Astrocyte (in vitro differentiated cells and primary cell): ENCODE measurements around the gene MIA3. TPM values are rescaled to one million over a fixed set of nuclear protein-coding genes. Genes with fewer than 3 reads are reported as not detected.

Experiments
- DNase-seq: peaks from one replicate; pipeline ENCODE4 v3.0.0-alpha.2; 2010; ENCODE audit warnings: low read depth
- FAIRE-seq: peaks from 2 replicates; lab custom pipeline; 2011; peaks lifted over from hg19 to GRCh38; lab: Jason Lieb, UNC
- H2AFZ ChIP-seq: 2 replicates; pipeline ENCODE4 v1.6.0; 2012; ENCODE audit warnings: low read depth, low read length, inconsistent platforms
- H3K27ac ChIP-seq: 2 replicates; pipeline ENCODE4 v1.5.1; 2011; ENCODE audit warnings: low read depth, low read length, inconsistent platforms
- H3K27me3 ChIP-seq: 2 replicates; pipeline ENCODE4 v1.6.0; 2011; ENCODE audit warnings: low read length, inconsistent platforms; ENCODE audit not compliant: insufficient read depth
- H3K36me3 ChIP-seq: 2 replicates; pipeline ENCODE4 v1.5.1; 2011; ENCODE audit warnings: low read length, inconsistent platforms; ENCODE audit not compliant: insufficient read depth
- H3K4me1 ChIP-seq: 2 replicates; pipeline ENCODE4 v1.5.1; 2011; ENCODE audit warnings: low read length, inconsistent platforms; ENCODE audit not compliant: insufficient read depth
- H3K4me2 ChIP-seq: 2 replicates; pipeline ENCODE4 v1.6.0; 2012; ENCODE audit warnings: low read length, inconsistent platforms
- H3K4me3 ChIP-seq: 2 replicates; pipeline ENCODE4 v1.5.1; 2011; ENCODE audit warnings: low read depth, mild to moderate bottlenecking, low read length, inconsistent platforms; ENCODE audit not compliant: insufficient read depth
- H3K79me2 ChIP-seq: 2 replicates; pipeline ENCODE4 v1.6.0; 2012; ENCODE audit warnings: mild to moderate bottlenecking, low read length, inconsistent platforms; ENCODE audit not compliant: insufficient read depth
- H3K9ac ChIP-seq: 2 replicates; pipeline ENCODE4 v1.6.0; 2012; ENCODE audit warnings: mild to moderate bottlenecking, low read length, inconsistent platforms
- H3K9me3 ChIP-seq: 2 replicates; pipeline ENCODE4 v1.5.1; 2012; ENCODE audit warnings: low read depth, mild to moderate bottlenecking, low read length, inconsistent platforms; ENCODE audit not compliant: insufficient read depth
- H4K20me1 ChIP-seq: 2 replicates; pipeline ENCODE4 v1.6.0; 2012; ENCODE audit warnings: low read length, inconsistent platforms; ENCODE audit not compliant: insufficient read depth
- H3K27ac Mint-ChIP-seq: one replicate; pipeline ENCODE4 v1.8.0; 2021; ENCODE audit warnings: mild to moderate bottlenecking, mixed read lengths; ENCODE audit not compliant: unreplicated experiment
- H3K27me3 Mint-ChIP-seq: one replicate; pipeline ENCODE4 v1.8.0; 2021; ENCODE audit warnings: low read depth, mixed read lengths; ENCODE audit not compliant: unreplicated experiment
- H3K36me3 Mint-ChIP-seq: one replicate; pipeline ENCODE4 v1.8.0; 2021; ENCODE audit warnings: low read depth, mixed read lengths; ENCODE audit not compliant: unreplicated experiment
- H3K4me1 Mint-ChIP-seq: one replicate; pipeline ENCODE4 v1.8.0; 2021; ENCODE audit warnings: low read depth, mixed read lengths; ENCODE audit not compliant: unreplicated experiment
- H3K4me3 Mint-ChIP-seq: one replicate; pipeline ENCODE4 v1.8.0; 2021; ENCODE audit warnings: mild to moderate bottlenecking, moderate library complexity, mixed read lengths; ENCODE audit not compliant: unreplicated experiment
- H3K9me3 Mint-ChIP-seq: one replicate; pipeline ENCODE4 v1.8.0; 2021; ENCODE audit warnings: mild to moderate bottlenecking, mixed read lengths; ENCODE audit not compliant: unreplicated experiment
- CTCF ChIP-seq: IDR thresholded peaks from 2 replicates; pipeline ENCODE4 v1.5.1; 2011; ENCODE audit warnings: low read depth, mild to moderate bottlenecking, inconsistent platforms, low read length, moderate library complexity; ENCODE audit not compliant: insufficient read depth
- EZH2 ChIP-seq: IDR thresholded peaks from 2 replicates; pipeline ENCODE4 v1.6.1; 2012; ENCODE audit warnings: mild to moderate bottlenecking, low read length, inconsistent platforms; ENCODE audit not compliant: insufficient read depth
- total RNA-seq: library from RNA; stranded (reverse); gene quantifications from 2 replicates; pipeline ENCODE4 v1.2.1, GENCODE V29; 2021

MIA3 gene
- total RNA-seq, 1 donor from 2014 or later = 63.5 TPM

DNA sequence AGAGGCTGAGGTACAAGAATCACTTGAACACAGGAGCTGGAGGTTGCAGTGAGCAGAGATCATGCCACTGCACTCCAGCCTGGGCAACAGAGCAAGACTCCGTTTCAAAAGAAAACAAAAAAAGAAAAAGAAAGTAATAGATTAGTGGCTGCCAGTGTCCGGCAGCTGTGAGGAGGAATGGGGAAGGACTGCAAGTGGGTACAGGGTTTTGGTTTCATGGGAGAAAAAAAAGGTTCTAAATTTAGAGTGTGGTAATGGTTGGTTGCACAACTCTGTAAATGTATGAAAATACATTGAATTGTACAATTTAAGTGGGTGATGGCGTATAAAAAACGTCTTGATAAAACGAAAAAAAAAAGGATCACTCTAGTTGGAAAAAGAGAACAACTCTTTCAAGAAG is 34.8 kb upstream of the MIA3 start:
- H3K79me2 ChIP-seq = peaks cover 28% of the 10 kb centered on the region
- peaks cover 8% of the 10 kb centered on the region for H3K4me1 Mint-ChIP-seq
- no peaks in the 10 kb centered on the region for H3K9me3 Mint-ChIP-seq
- H3K4me3 Mint-ChIP-seq = no peak overlapping the region
- no peak overlapping the region for H3K4me2 ChIP-seq
- FAIRE-seq = no peak
- H3K4me3 ChIP-seq = no peak overlapping the region
- no peak for DNase-seq
- H2AFZ ChIP-seq = no peak overlapping the region
- H3K27me3 ChIP-seq = no peaks in the 10 kb centered on the region
- no peak overlapping the region for H3K27ac Mint-ChIP-seq
- no peaks in the 10 kb centered on the region for H3K4me1 ChIP-seq
- H3K27me3 Mint-ChIP-seq = no peaks in the 10 kb centered on the region
- H3K9ac ChIP-seq = no peak overlapping the region
- no peak overlapping the region for H3K27ac ChIP-seq
- peaks cover 9% of the 10 kb centered on the region for H3K36me3 Mint-ChIP-seq
- H4K20me1 ChIP-seq = no peaks in the 10 kb centered on the region
- H3K36me3 ChIP-seq = peaks cover 20% of the 10 kb centered on the region
- no peak for TF ChIP-seq CTCF
- TF ChIP-seq EZH2 = no peak
- no peaks in the 10 kb centered on the region for H3K9me3 ChIP-seq

- Histone ChIP-seq H3K27ac (no peak overlapping the region), H3K27me3 (no peaks in the 10 kb centered on the region), H3K4me1 (peaks cover 11% of the 10 kb centered on the region), H3K4me2 (no peak overlapping the region), H3K9me3 (no peaks in the 10 kb centered on the region), H4K20me1 (no peaks in the 10 kb centered on the region), H3K9ac (no peak overlapping the region), H3K4me3 (no peak overlapping the region), H2AFZ (no peak overlapping the region), H3K79me2 (peaks cover 45% of the 10 kb centered on the region), H3K36me3 (peaks cover 18% of the 10 kb centered on the region)
- H3K36me3 Mint-ChIP-seq = peaks cover 3% of the 10 kb centered on the region
- FAIRE-seq (no peak), DNase-seq (no peak)
- H3K4me3 Mint-ChIP-seq = no peak overlapping the region
- H3K27ac Mint-ChIP-seq = no peak overlapping the region
- no peaks in the 10 kb centered on the region for H3K9me3 Mint-ChIP-seq
- TF ChIP-seq CTCF = no peak
- no peak for TF ChIP-seq EZH2
- peaks cover 24% of the 10 kb centered on the region for H3K4me1 Mint-ChIP-seq
- H3K27me3 Mint-ChIP-seq = no peaks in the 10 kb centered on the region
Measured at GRCh38 chr1:222586842-222587241, 31.1 kb upstream of the MIA3 start.

- no peak overlapping the region for H3K27ac Mint-ChIP-seq
- H3K4me3 Mint-ChIP-seq = no peak overlapping the region
- Histone ChIP-seq H3K4me2 (peak overlapping the region; percentile 92), H3K9me3 (no peaks in the 10 kb centered on the region), H3K27ac (no peak overlapping the region), H3K4me1 (peaks cover 14% of the 10 kb centered on the region), H3K27me3 (no peaks in the 10 kb centered on the region), H4K20me1 (no peaks in the 10 kb centered on the region), H3K9ac (no peak overlapping the region), H2AFZ (no peak overlapping the region), H3K4me3 (no peak overlapping the region), H3K79me2 (peaks cover 45% of the 10 kb centered on the region), H3K36me3 (peaks cover 15% of the 10 kb centered on the region)
- peaks cover 20% of the 10 kb centered on the region for H3K4me1 Mint-ChIP-seq
- H3K27me3 Mint-ChIP-seq = no peaks in the 10 kb centered on the region
- TF ChIP-seq CTCF (no peak), EZH2 (no peak)
- H3K9me3 Mint-ChIP-seq = no peaks in the 10 kb centered on the region
- H3K36me3 Mint-ChIP-seq = peaks cover 2% of the 10 kb centered on the region
- no peak for FAIRE-seq
- DNase-seq = no peak
Measured at GRCh38 chr1:222588135-222588534, 29.8 kb upstream of the MIA3 start.
